GM23338 (cell line): ENCODE data around the gene CDHR2. TPM values are rescaled to one million over a fixed set of nuclear protein-coding genes. Genes with fewer than 3 reads are reported as not detected.
A peak's percentile ranks its signal among the peaks of the same experiment; 100 is the strongest.

Experiments
- ATAC-seq: fragments of 200-7000 bp; cut with Tn5 transposase; 3 replicates; pipeline ENCODE4 v1.9.1; 2020
- DNase-seq: peaks from one replicate; pipeline ENCODE4 v3.0.0-alpha.2; 2015; ENCODE audit warnings: low spot score
- H2AFZ ChIP-seq: fragments of 200-600 bp; sonication (generic); 2 replicates; pipeline ENCODE4 v1.8.0; 2016; ENCODE audit warnings: antibody characterized with exemption, mild to moderate bottlenecking, moderate library complexity
- H3F3A ChIP-seq: fragments of 200-600 bp; sonication (generic); replicated peaks from 2 replicates; pipeline ENCODE4 v1.8.0; 2017; ENCODE audit warnings: antibody characterized with exemption, mixed run types, low read depth
- H3K27ac ChIP-seq: fragments of 200-600 bp; sonication (generic); 2 replicates; pipeline ENCODE4 v1.6.1; 2016; ENCODE audit warnings: low read depth
- H3K27me3 ChIP-seq: fragments of 200-600 bp; sonication (generic); 2 replicates; pipeline ENCODE4 v1.8.0; 2016; ENCODE audit warnings: mild to moderate bottlenecking, mixed run types, moderate library complexity; ENCODE audit not compliant: insufficient read depth
- H3K36me3 ChIP-seq: fragments of 200-600 bp; sonication (generic); 2 replicates; pipeline ENCODE4 v1.8.0; 2016; ENCODE audit warnings: mild to moderate bottlenecking; ENCODE audit not compliant: insufficient read depth
- H3K4me1 ChIP-seq: fragments of 200-600 bp; sonication (generic); 2 replicates; pipeline ENCODE4 v1.8.0; 2016; ENCODE audit warnings: mild to moderate bottlenecking, moderate library complexity; ENCODE audit not compliant: insufficient read depth
- H3K4me2 ChIP-seq: fragments of 200-600 bp; sonication (generic); 2 replicates; pipeline ENCODE4 v1.7.1; 2017; ENCODE audit warnings: mixed run types
- H3K4me3 ChIP-seq: fragments of 200-600 bp; sonication (generic); 2 replicates; pipeline ENCODE4 v1.6.1; 2016; ENCODE audit warnings: mixed run types
- H3K79me2 ChIP-seq: fragments of 200-600 bp; sonication (generic); replicated peaks from 2 replicates; pipeline ENCODE4 v1.8.0; 2017; ENCODE audit warnings: mild to moderate bottlenecking; ENCODE audit not compliant: insufficient read depth
- H3K9me2 ChIP-seq: fragments of 200-600 bp; sonication (generic); 2 replicates; pipeline ENCODE4 v1.8.0; 2017; ENCODE audit not compliant: insufficient read depth
- H4K20me1 ChIP-seq: fragments of 200-600 bp; sonication (generic); replicated peaks from 2 replicates; pipeline ENCODE4 v1.8.0; 2017; ENCODE audit warnings: mild to moderate bottlenecking; ENCODE audit not compliant: insufficient read depth
- H3K27ac Mint-ChIP-seq: 2 replicates; pipeline ENCODE4 v1.8.0; 2020; ENCODE audit warnings: inconsistent platforms, mild to moderate bottlenecking, moderate library complexity, mixed read lengths
- H3K27me3 Mint-ChIP-seq: 3 replicates; pipeline ENCODE4 v1.8.0; 2022; ENCODE audit warnings: low read depth, mild to moderate bottlenecking, moderate library complexity, mixed read lengths, inconsistent platforms; ENCODE audit not compliant: insufficient read depth, poor library complexity
- H3K36me3 Mint-ChIP-seq: 3 replicates; pipeline ENCODE4 v1.8.0; 2021; ENCODE audit warnings: low read depth, mild to moderate bottlenecking, inconsistent platforms, moderate library complexity, mixed read lengths
- H3K4me1 Mint-ChIP-seq: 3 replicates; pipeline ENCODE4 v1.8.0; 2020; ENCODE audit warnings: mild to moderate bottlenecking, inconsistent platforms, mixed read lengths
- H3K4me3 Mint-ChIP-seq: 3 replicates; pipeline ENCODE4 v1.8.0; 2021; ENCODE audit warnings: moderate library complexity, mild to moderate bottlenecking, inconsistent platforms, mixed read lengths
- H3K9me3 Mint-ChIP-seq: 3 replicates; pipeline ENCODE4 v1.8.0; 2020; ENCODE audit warnings: moderate library complexity, mild to moderate bottlenecking, inconsistent platforms, mixed read lengths
- CTCF ChIP-seq, 2 experiments: fragments of 200-600 bp in 1 of 2; sonication (generic) in 1 of 2; conservative IDR thresholded peaks; 2 replicates each; pipeline versions ENCODE4 v1.5.1 to v1.6.1; 2016 to 2017; ENCODE audit warnings: antibody characterized with exemption in 2 of 2, low read depth in 2 of 2, mild to moderate bottlenecking in 2 of 2, moderate library complexity in 1 of 2
- EZH2 ChIP-seq: fragments of 200-600 bp; sonication (generic); IDR thresholded peaks from one replicate; pipeline ENCODE4 v1.8.0; 2017; ENCODE audit warnings: antibody characterized with exemption, mild to moderate bottlenecking, low read depth; ENCODE audit not compliant: unreplicated experiment
- EZH2phosphoT487 ChIP-seq: fragments of 200-600 bp; sonication (generic); IDR thresholded peaks from one replicate; pipeline ENCODE4 v1.8.1; 2018; ENCODE audit warnings: antibody characterized with exemption; ENCODE audit not compliant: unreplicated experiment
- JUNB ChIP-seq: IDR thresholded peaks from one replicate; pipeline ENCODE4 v1.6.1; 2016; ENCODE audit warnings: antibody characterized with exemption; ENCODE audit not compliant: unreplicated experiment
- POLR2AphosphoS5 ChIP-seq: IDR thresholded peaks from 2 replicates; pipeline ENCODE4 v1.6.1; 2016; ENCODE audit warnings: antibody characterized with exemption, low read depth
- ZNF114 ChIP-seq: fragments of 250-450 bp; sonication (Bioruptor Pico); IDR thresholded peaks from 2 replicates; pipeline ENCODE4 v1.5.0; 2020; ENCODE audit warnings: mild to moderate bottlenecking, moderate library complexity
- ZNF331 ChIP-seq: fragments of 250-450 bp; sonication (Bioruptor Pico); IDR thresholded peaks from 2 replicates; pipeline ENCODE4 v1.5.0; 2020; ENCODE audit warnings: low read depth, mild to moderate bottlenecking, moderate library complexity
- polyA plus RNA-seq: library from polyadenylated mRNA; unstranded; fragments of >200 nt; fragmentation: Nextera tagmentation; extraction: Ambion mirVana; gene quantifications from 2 replicates; pipeline ENCODE4 v1.2.1, GENCODE V29; 2016
- total RNA-seq: library from RNA; depleted of rRNA; stranded (reverse); fragments of >200 nt; shearing (Covaris generic); gene quantifications from 2 replicates; pipeline ENCODE4 v1.2.3, GENCODE V29; 2014

CDHR2 gene
- total and polyA plus RNA-seq, 2 experiments from 2014 or later, result not detected

- peaks cover 46% of the 10 kb centered on the region for H3K4me1 Mint-ChIP-seq
- ATAC-seq (peak; percentile 61), DNase-seq (peak; percentile 80)
- H2AFZ ChIP-seq, result peak overlapping the region; percentile 92
- peak overlapping the region; percentile 96 for H3K4me2 ChIP-seq
- H3K27ac ChIP-seq, result peak overlapping the region; percentile 66; the same call in 1 of the 2 replicates
- peak overlapping the region; percentile 91 for H3K27ac Mint-ChIP-seq
- no peaks in the 10 kb centered on the region for H3K9me3 Mint-ChIP-seq
- H3K36me3 ChIP-seq, result no peaks in the 10 kb centered on the region
- H3K4me3 ChIP-seq, result peak overlapping the region; percentile 94
- peaks cover 28% of the 10 kb centered on the region for H3K4me1 ChIP-seq
- H3F3A ChIP-seq, result peaks cover 17% of the 10 kb centered on the region
- no peaks in the 10 kb centered on the region for H3K9me2 ChIP-seq
- H3K27me3 ChIP-seq, result no peaks in the 10 kb centered on the region
- peaks cover 18% of the 10 kb centered on the region for H3K27me3 Mint-ChIP-seq
- peaks cover 5% of the 10 kb centered on the region; the same call in 1 of the 2 replicates for H3K79me2 ChIP-seq
- TF ChIP-seq ZNF331, result no peak
- TF ChIP-seq POLR2AphosphoS5, result peak; percentile 74
- TF ChIP-seq EZH2, result no peak
- no peaks in the 10 kb centered on the region for H4K20me1 ChIP-seq
- H3K4me3 Mint-ChIP-seq, result peak overlapping the region; percentile 90
- H3K36me3 Mint-ChIP-seq, result no peaks in the 10 kb centered on the region
Observed at GRCh38 chr5:176543428-176544182, 5.5 kb upstream of the CDHR2 start.

DNA sequence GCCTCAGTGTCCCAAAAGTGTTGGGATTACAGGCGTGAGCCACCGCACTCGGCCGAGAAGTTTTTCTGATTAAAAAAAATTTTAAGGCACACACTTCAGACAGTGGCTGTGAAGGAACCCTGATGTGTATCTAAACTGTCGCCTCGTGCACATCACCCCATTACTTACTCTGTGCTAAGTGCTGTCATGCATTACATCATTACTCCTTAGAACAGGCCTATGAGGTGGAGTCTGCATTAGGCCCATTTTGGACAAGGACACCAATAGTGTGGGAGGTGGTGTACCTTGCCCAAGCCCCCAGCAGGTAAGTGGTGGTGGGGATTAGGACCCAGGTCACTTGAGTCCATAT lies 3.8 kb upstream of the CDHR2 start:
- Histone ChIP-seq H3K27me3 (no peaks in the 10 kb centered on the region), H3K27ac (no peak overlapping the region), H2AFZ (no peak overlapping the region), H4K20me1 (no peaks in the 10 kb centered on the region), H3K4me3 (no peak overlapping the region), H3K9me2 (no peaks in the 10 kb centered on the region), H3F3A (peaks cover 17% of the 10 kb centered on the region), H3K79me2 (peaks cover 5% of the 10 kb centered on the region; the same call in 1 of the 2 replicates), H3K4me2 (no peak overlapping the region), H3K4me1 (peaks cover 28% of the 10 kb centered on the region), H3K36me3 (no peaks in the 10 kb centered on the region)
- DNase-seq (no peak), ATAC-seq (no peak)
- no peaks in the 10 kb centered on the region for H3K36me3 Mint-ChIP-seq
- peaks cover 20% of the 10 kb centered on the region for H3K27me3 Mint-ChIP-seq
- no peak overlapping the region for H3K4me3 Mint-ChIP-seq
- no peak overlapping the region for H3K27ac Mint-ChIP-seq
- TF ChIP-seq EZH2phosphoT487 (no peak), ZNF114 (CRISPR knock-in tag) (no peak), JUNB (no peak), POLR2AphosphoS5 (no peak), EZH2 (no peak), CTCF (conservative IDR thresholded peaks at IDR 0.05; ENCODE audit: low read depth in 2 of 2) (no peak)
- H3K4me1 Mint-ChIP-seq, result peaks cover 31% of the 10 kb centered on the region
- no peaks in the 10 kb centered on the region for H3K9me3 Mint-ChIP-seq
